Lung (tissue), 12 donors: ENCODE results near the gene ATP9A. TPM values are rescaled to one million over a fixed set of nuclear protein-coding genes. Genes with fewer than 3 reads are reported as not detected.

Source experiments
- ATAC-seq: fragments of 200-7000 bp; cut with Tn5 transposase; one replicate; pipeline ENCODE4 v1.9.1; 2020; ENCODE audit warnings: moderate number of reproducible peaks; ENCODE audit not compliant: insufficient read depth, low FRiP score
- DNase-seq, 3 donors: peaks; one replicate each; pipeline ENCODE4 v3.0.0-alpha.2; 2013 to 2017
- H3K27ac ChIP-seq, 2 donors: one replicate each; pipeline ENCODE4 v1.5.1; 2013; ENCODE audit warnings: mild to moderate bottlenecking in 2 of 2, moderate library complexity in 2 of 2, control low read depth in 1 of 2, inconsistent platforms in 1 of 2, low read depth in 1 of 2, low read length in 1 of 2
- H3K27me3 ChIP-seq, 3 donors: one replicate each; pipeline ENCODE4 v1.5.1; 2013; ENCODE audit warnings: low read length in 2 of 3; ENCODE audit not compliant: control insufficient read depth in 3 of 3, insufficient read depth in 3 of 3
- H3K36me3 ChIP-seq, 4 donors: one replicate each; pipeline ENCODE4 v1.5.1; 2013; ENCODE audit warnings: low read length in 4 of 4, mild to moderate bottlenecking in 1 of 4, moderate library complexity in 1 of 4; ENCODE audit not compliant: control insufficient read depth in 4 of 4, insufficient read depth in 4 of 4
- H3K4me1 ChIP-seq, 5 donors: one replicate each; pipeline ENCODE4 v1.5.1; 2013; ENCODE audit warnings: low read length in 5 of 5, mild to moderate bottlenecking in 2 of 5, moderate library complexity in 1 of 5; ENCODE audit not compliant: control insufficient read depth in 5 of 5, insufficient read depth in 5 of 5
- H3K4me3 ChIP-seq: one replicate; pipeline ENCODE4 v1.5.1; 2013; ENCODE audit warnings: mild to moderate bottlenecking, control low read depth, moderate library complexity
- H3K9ac ChIP-seq, 2 donors: one replicate each; pipeline ENCODE4 v1.5.1; 2013; ENCODE audit warnings: low read length in 2 of 2, control low read depth in 1 of 2; ENCODE audit not compliant: insufficient read depth in 1 of 2
- H3K9me3 ChIP-seq, 4 donors: one replicate each; pipeline ENCODE4 v1.5.1; 2013; ENCODE audit warnings: low read length in 3 of 4, mild to moderate bottlenecking in 1 of 4, moderate library complexity in 1 of 4; ENCODE audit not compliant: control insufficient read depth in 4 of 4, insufficient read depth in 3 of 4
- CTCF ChIP-seq: IDR thresholded peaks from 2 replicates; pipeline ENCODE4 v1.5.1; 2012; ENCODE audit warnings: mild to moderate bottlenecking; ENCODE audit errors: control extremely low read depth, extremely low read depth
- WGBS, 2 donors: extraction: QIAGEN DNeasy Blood & Tissue Kit; methylation state at CpG; one replicate each; pipeline ENCODE4 v1.1.7; 2013; 5-methylcytosine and 5-hydroxymethylcytosine counted together
- polyA plus RNA-seq, 2 donors: library from polyadenylated mRNA; stranded (reverse); fragments of 200-250 nt; gene quantifications; one replicate each; pipeline ENCODE4 v1.2.1, GENCODE V29; 2013
- total RNA-seq, 2 donors: library from RNA; depleted of rRNA in 1 of 2; stranded (reverse); fragments of >200 nt in 1 of 2; gene quantifications; one replicate each; pipeline ENCODE4 v1.2.1, GENCODE V29; 2014 to 2021
- donor health status: control.
- donor health status: control.
- donor health status: Bipolar disorder and iron deficiency.
- donor health status: healthy.
- donor health status: DM: yes; HTN: yes; CAD: no.

ATP9A gene
- total and polyA plus RNA-seq, 4 donors: 3.3 to 43.6 (median 14.9) TPM

- 64 to 69% methylated on average over 14 of the region's 14 CpGs for WGBS, 2 donors
- Histone ChIP-seq H3K27me3 (peaks cover 0 to 5% (median 3%) of the 10 kb centered on the region in 3 donors), H3K4me1 (peaks cover 0 to 28% (median 13%) of the 10 kb centered on the region in 5 donors), H3K36me3 (no peaks in the 10 kb centered on the region), H3K9ac (no peak overlapping the region), H3K27ac (no peak overlapping the region), H3K9me3 (peaks cover 0 to 3% (median 0%) of the 10 kb centered on the region in 4 donors), H3K4me3 (no peak overlapping the region)
- ATAC-seq: no peak
- no peak for TF ChIP-seq CTCF
- peak in 2 of 3 donors; percentile 11 to 14 for DNase-seq
These were observed 202.7 kb downstream of the ATP9A start for GRCh38 chr20:51565298-51566144.

GRCh38 chr20:51563486-51564332, 204.5 kb downstream of the ATP9A start:
- no peak overlapping the region for H3K4me3 ChIP-seq
- no peak for TF ChIP-seq CTCF
- no peaks in the 10 kb centered on the region for H3K9me3 ChIP-seq
- DNase-seq (peak; percentile 85 to 89 (median 87)), ATAC-seq (peak; percentile 39)
- WGBS, 2 donors: 36 to 52% methylated on average over 15 of the region's 15 CpGs
- H3K4me1 ChIP-seq: peaks cover 0 to 33% (median 15%) of the 10 kb centered on the region in 5 donors
- H3K27me3 ChIP-seq: peaks cover 0 to 13% (median 3%) of the 10 kb centered on the region in 3 donors
- peak overlapping the region; percentile 69 to 83 for H3K9ac ChIP-seq
- H3K36me3 ChIP-seq: no peaks in the 10 kb centered on the region
- H3K27ac ChIP-seq: peak overlapping the region; percentile 23 to 38

- ATAC-seq: peak; percentile 6
- TF ChIP-seq CTCF: no peak
- H3K36me3 ChIP-seq: no peaks in the 10 kb centered on the region
- peaks cover 0 to 13% (median 3%) of the 10 kb centered on the region in 3 donors for H3K27me3 ChIP-seq
- peaks cover 0 to 33% (median 15%) of the 10 kb centered on the region in 5 donors for H3K4me1 ChIP-seq
- H3K9ac ChIP-seq: peak overlapping the region; percentile 79 to 83
- H3K27ac ChIP-seq: peak overlapping the region; percentile 50 to 91
- DNase-seq: no peak
- no peak overlapping the region for H3K4me3 ChIP-seq
- 1 to 4% methylated on average over 9 of the region's 9 CpGs for WGBS, 2 donors
- no peaks in the 10 kb centered on the region for H3K9me3 ChIP-seq
These were observed 205.1 kb downstream of the ATP9A start for GRCh38 chr20:51563174-51563485.
